Stimulated activated CD4-positive, alpha-beta T cell treated with anti-CD3 and anti-CD28 coated beads, Interleukin-4, amount 100 ng/mL, for 1 hour (primary cell): ENCODE data around the gene OLIG2.

Experiments used
- DNase-seq: peaks from one replicate; pipeline ENCODE4 v3.0.0-alpha.2; 2020

The OLIG2 gene

DNA sequence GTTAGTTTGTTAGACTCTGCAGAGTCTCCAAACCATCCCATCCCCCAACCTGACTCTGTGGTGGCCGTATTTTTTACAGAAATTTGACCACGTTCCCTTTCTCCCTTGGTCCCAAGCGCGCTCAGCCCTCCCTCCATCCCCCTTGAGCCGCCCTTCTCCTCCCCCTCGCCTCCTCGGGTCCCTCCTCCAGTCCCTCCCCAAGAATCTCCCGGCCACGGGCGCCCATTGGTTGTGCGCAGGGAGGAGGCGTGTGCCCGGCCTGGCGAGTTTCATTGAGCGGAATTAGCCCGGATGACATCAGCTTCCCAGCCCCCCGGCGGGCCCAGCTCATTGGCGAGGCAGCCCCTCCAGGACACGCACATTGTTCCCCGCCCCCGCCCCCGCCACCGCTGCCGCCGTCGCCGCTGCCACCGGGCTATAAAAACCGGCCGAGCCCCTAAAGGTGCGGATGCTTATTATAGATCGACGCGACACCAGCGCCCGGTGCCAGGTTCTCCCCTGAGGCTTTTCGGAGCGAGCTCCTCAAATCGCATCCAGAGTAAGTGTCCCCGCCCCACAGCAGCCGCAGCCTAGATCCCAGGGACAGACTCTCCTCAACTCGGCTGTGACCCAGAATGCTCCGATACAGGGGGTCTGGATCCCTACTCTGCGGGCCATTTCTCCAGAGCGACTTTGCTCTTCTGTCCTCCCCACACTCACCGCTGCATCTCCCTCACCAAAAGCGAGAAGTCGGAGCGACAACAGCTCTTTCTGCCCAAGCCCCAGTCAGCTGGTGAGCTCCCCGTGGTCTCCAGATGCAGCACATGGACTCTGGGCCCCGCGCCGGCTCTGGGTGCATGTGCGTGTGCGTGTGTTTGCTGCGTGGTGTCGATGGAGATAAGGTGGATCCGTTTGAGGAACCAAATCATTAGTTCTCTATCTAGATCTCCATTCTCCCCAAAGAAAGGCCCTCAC is at the start of gene OLIG2:
Gene OLIG2, plus strand, starts transcription at position 447 of the 954 bp plus-strand sequence. CDS start 928 bp downstream, outside the sequence.
- no peak for DNase-seq

DNA sequence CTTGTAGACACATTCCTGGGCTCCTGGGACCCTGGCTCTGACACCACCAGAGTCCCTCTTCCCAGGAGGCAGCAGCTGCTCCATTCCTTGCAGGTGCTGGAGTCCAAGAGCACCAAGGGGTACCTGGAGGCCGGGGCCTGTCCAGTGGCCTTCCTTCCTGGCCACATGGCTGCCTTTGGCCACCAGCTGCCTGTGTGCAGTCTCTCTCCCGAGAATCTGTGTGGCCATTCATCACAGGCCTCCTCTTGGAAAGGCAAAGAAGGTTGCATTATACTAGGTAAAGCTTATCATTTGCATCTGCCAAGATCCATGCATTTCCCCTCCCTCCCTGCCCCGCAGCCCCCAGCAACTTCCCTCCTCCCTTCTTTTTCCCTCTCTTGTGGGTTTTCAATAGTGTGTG is 48.9 kb upstream of the OLIG2 start:
- DNase-seq = no peak

DNA sequence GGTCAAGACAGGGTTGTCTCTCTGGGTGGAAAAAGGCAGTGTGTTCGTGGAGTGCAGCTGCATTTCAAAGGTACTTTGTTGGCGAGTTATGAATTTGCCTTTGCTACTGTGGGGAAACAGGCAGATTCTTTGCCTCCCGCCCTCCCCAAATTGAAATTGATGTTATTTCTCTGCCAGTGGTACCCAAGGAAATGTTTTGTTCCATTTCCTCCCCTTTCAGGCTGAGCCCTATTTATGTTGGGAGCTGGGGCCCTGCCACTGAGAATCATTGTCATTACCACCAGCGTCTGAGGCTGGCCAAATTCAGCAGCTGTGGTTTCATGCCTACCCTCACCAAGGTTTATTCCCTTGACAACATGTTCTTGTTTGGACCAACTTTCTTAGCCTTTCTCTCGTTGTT is 48.5 kb upstream of the OLIG2 start:
- no peak for DNase-seq

DNA sequence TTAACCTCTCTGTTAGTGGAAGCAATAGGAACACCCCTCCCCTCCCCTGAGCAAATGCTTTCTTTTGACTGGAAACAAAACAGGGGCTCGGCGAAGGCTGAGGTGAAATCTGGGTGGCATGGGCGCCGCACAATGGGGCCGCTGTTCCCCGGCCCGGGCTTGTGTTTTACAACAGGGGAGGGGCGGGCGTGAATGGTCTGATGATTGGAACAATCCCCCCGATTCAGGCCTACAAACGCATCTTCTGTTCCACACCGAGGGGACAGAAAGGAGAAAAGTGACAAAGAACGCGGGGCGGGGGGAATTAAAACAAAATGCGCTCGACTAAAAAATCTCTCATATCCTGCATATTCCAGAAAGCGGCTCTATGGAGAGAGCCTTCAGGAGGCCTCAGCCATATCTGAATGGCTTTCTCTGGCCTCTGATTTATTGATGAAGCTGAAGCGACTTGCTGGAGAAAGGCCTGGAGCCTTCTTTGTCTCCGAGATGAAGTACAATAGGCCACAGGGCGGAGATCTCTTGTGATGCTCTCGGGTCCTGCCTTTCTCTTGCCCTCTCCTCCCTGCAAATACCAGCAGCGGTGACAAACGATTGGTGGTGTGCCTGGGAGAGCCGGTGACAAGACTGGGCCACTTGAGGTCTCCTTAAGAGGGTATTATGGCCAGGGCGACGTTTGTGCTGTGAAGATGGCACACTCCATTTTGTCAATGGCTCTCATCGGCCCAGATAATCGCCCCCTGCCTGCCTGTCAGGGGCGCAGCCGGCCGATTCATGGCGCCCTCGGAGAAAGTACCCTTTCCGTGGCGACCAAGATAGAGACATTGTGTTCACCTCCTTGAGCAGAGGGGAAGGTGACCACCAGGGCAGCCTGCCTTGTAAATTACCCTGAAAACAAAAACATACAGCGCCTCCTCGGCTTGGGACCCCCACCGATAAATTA is 47.1 kb upstream of the OLIG2 start:
- DNase-seq = no peak

DNA sequence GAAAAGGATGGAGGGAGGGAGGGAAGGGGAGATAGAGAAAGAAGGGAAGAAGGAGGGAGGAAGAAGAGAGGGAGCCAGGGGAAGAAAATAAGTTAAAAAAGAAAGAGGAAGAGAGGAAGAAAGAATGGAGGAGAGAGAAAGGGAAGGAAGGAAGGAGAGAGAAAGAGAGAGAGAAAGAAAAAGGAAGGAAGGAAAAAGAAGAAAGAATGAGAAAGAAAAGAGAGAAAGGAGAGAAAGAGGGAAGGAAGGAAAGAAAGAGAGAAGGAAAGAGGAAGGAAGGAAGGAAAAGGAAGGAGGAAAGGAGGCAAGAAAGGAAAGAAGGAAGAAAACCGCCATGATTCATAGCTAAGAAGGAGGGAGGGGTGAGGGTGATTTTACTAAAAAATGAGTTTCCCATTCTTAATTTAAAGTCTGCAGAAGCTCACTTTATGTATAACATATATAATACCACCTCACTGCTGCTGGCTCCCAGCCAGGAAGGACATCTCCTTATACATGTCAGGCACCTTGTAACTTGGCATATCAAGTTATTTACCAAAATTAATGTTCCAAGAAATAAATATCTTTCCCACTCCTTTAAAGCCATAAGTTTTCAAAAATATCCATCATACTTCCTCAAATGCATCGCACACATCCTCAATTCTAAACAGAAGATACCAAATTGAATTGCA is 46.0 kb upstream of the OLIG2 start:
- DNase-seq = no peak

DNA sequence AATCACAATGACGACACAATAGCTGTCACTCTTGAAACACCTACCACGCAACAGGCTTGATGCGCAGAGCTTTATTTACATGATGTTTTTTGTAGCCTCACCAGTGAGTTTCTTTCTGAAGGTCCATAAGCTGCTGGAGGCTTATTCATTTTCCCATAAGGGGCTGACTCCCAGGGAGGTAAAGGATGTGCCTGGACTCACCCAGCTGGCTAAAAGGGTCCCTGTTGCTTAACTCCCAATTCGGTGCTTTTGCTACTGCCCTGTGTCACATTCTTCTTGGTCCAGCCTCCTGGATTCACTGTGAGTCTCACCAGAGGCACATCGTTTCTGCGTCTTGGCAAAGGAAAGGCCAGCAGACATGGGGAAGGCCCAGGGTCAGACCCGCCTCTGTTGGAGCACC is 44.6 kb upstream of the OLIG2 start:
- no peak for DNase-seq

DNA sequence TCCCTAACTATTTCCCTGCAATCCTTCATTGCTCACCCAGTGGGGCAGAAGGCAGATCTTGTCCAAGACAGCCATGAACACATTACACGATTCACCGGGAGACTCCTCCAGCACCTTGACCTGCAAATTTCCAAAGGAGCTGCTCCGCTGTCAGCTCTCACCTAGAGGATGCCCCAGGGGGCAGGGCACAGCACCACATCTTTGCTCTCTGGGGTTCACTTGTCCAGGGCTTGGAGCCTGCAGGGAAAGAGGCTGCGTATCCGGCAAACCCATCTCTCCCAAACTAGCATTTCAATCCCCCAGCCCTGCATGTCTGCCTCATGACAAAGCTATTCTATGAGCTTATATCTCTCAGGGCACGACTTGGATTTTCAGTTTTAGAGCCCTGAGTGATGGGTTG is 35.1 kb upstream of the OLIG2 start:
- DNase-seq = no peak

DNA sequence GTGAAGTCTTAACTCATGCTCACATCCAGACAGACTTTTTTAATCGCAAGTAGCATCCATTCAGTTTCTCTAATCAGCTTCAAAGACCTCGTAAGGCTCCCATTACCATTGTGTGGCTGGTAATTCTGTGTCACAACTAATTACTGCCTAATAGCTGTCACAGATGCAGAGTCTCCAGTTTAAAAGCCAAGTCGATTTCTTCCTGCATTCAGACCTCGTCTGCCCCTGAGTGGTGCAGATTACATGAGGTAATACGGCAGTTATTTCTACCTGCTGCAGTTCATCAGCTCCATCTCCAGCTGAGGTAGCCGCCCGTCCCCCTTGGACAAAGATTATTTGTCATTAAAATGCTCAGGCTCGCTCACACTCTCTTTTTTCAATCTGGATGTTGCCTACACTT is 34.4 kb upstream of the OLIG2 start:
- DNase-seq = no peak

DNA sequence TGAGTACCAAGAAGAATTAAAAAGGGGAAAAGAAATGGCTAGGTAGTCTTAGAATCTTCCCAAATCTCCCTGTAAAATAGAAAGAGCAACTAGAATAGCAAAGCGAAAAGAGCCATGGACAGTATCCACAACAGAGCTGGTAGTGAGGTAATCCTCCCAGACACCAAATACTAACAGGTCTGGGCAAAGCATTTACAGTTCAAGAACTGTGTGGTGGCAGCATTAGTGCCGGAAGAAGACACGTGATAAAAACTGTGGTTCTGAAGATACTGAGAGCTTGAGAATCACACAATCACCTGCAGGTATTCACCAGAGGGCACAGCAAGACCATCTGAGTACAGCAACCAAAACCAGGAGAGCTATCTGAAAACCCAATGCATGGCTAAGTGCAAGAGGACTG is 31.8 kb upstream of the OLIG2 start:
- DNase-seq = no peak

DNA sequence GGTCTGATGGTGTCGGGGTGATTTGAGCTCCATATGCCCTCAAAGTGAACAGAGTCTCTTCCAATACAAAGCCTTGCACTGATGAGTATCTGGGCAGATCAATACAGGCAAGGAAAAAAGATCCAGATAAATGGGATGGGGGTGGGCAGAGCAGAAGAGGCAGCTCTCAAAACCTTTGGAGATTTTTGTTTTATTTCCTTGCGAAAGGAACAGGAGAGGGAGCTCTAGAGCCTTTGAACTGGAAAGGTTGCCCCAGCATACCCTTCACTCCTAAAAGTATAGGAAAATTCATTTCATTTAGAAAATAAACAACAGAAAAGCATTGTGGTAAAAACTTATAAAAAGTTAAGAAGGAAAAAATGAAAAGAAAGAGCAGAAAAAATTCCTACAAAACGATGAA is 31.4 kb upstream of the OLIG2 start:
- DNase-seq = no peak

DNA sequence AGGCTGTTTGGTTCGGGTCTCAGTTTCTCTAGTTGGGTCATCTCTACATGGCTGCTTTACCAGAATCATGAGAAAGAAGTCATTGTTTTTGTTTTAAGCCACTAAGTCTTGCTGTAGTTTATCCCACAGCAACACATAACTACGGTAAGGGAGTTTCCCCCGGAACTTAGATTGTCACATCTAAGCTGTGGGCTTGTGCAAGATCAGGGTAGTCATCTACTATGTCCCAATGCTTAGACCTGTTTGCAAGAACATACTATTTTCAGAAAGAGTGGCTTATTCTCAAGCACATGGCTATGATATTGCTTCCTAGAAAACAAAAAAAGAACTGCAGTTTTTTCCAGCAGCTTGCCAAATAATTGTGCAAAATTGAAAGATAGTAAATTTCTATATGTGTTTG is 18.0 kb upstream of the OLIG2 start:
- no peak for DNase-seq

DNA sequence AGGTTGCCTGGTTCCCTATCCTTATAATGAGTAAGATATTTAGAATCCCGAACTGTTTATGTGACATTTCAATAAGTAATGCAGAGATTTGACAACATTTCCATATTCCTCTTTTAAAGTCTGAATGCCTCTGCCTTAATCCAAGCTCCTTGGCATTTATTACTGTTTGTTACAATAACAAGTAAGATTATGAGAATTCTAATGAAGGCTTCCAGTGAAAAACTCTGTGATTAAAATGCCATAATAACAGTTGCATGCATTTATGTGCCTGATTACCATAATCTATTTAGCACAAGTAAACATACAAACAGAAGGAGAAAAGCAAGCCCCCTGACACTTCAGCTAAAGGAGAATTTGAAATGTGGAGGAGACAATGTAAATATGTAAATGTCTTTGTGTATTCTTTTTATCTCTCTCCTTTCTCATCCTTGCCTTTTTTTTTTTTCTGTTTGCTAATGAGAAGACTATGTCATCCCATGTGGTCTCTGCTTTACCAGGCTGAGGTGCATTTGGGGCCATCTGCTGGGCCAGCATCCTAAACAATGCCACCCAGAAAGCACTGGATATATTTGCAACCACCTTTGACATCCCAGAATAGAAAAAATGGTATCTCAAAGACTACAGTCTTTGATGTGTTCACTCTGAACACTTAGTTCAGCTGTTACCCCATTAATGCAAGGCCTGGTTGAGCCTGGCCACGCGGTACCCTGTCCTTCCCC is 17.2 kb upstream of the OLIG2 start:
- no peak for DNase-seq

DNA sequence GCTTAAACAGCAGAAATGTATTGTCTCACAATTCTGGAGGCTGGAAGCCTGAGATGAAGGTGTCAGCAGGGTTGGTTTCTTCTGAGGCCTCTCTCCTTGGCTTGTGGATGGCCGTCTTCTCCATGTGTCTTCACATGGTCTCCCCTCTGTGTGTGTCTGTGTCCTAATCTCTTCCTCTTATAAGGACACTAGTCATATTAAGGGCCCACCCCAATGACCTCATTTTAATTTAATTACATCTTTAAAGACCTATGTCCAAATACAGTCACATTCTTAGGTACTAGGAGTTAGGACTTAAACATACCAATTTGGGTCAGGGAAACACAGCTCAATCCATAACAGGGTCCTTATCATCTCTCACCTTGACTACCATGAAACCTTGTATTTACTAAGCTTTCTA is 14.8 kb upstream of the OLIG2 start:
- DNase-seq = no peak

DNA sequence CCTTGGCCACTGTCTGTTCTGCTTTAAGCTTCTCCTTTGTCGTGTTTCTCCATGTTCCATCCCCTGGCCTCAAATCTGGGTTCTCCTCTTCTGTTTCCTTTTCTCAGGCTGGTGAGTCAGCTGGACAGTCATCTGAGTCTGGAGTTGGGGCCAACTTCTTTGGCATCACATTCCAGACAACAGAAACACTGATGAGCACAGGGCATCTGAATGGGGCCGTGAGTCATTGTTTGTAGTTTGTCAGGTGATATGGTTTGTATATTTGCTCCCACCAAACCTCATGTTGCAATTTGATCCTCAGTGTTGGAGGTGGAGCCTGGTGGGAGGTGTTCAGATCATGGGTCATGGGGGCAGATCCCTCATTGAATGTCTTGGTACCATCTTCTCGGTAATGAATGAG is 14.3 kb upstream of the OLIG2 start:
- no peak for DNase-seq

DNA sequence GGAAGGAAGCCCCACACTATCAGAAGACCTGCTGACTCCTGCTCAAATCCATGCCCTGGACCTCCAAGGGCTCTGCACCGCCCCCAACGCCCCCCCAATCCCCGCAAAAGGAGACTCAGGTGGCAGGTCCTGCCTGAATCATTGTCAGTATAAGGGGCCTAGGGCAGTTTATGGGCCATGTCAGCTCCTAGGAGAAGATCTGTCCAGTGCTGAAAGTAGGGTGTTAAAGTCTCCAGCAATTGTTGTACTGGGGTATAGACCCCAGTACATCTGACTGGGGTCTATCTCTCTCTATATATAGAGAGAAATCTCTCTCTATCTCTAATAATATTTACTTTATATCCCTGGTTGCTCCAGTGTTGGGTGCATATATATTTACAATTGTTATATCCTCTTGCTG is 12.1 kb upstream of the OLIG2 start:
- DNase-seq = no peak

DNA sequence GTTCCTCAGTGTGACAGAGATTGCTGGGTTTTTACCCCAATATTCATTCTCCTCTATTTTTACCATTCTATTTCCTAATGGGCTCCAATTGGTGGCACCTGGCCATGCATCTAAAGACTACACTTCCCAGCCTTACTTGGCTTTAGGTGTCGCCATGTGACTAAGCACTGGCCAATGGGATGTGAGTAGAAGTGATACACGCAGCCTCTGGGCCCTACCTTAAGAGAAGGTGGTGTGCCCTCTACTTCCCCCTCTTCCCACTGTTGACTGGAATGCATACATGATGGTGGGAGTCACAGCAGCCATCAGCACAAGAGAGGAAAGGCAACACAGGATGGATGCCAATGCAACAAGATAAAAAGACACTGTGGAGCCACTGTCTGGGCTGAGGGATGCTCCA is 11.4 kb upstream of the OLIG2 start:
- DNase-seq = no peak

DNA sequence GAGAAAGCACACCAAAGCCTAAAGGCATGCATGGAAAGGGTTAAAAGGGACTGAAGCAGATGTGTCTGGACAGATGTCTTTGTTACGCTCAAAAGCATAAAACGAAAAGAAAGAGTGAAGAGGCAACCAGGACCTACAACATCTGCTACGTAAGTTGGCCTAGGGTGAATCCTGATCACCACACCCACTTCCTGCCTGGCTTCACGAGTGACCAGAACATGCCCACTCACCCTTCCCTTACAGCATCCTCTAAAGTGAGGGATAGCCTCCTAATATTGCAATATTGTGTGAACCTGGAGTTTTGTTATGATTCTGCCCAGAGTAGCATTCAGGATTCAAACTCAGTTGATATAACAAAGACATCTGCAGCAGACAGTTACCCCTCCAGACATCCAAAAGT is 10.6 kb upstream of the OLIG2 start:
- no peak for DNase-seq

DNA sequence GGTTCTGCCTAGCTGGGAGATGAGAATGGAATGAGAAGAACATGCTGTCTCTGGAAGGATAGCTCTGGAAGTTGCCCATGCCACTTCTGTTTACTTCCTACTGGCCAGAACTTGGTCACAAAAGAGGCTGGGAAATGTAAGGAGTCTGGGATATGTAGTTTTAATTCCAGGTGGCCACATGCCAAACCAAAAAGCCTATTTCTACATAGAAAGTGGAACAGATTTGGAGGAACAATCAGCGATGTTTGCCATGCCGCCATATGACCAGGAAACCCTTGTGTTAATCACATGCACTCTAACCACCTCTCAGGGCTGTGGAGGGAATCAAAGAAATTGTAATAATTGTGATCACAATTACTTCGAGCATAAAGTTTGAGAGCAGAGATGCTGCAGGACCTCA is 10.0 kb upstream of the OLIG2 start:
- DNase-seq = no peak

DNA sequence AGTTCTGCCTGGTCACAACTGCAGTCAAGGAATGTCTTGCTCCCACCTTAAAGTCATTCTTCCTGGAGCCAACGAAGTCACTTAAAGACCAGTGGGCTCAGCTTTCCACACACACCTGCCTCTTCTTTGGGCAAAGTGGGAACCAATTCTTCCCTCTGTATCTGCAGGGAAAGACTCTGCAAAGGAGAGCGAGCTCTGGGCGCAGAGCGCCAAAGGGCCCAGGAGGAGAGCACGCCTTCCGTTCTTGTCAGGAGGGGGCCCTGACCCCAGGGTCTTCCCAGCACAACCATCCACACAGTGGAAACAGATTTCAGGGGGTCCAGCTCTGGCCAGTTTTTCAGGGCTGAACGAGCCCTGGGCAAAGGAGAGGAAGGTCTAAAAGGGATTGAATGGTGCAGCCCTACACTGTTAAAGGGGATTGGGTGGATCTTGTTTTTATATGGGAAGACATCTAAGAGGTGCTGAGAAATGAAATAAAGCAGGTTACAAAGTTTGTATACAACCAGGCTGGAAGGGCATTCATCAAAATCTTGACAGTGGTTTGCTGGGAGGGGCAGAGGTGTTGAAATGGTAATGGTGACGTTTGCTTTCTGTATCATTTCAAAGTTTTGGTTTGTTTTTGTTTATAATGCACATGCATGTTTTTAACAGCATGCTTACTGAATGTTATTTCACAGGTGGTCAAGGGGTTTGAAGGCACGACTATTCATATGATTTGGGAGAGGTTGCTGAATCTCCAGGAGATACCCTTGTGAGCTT is 6.8 kb upstream of the OLIG2 start:
- DNase-seq = no peak

DNA sequence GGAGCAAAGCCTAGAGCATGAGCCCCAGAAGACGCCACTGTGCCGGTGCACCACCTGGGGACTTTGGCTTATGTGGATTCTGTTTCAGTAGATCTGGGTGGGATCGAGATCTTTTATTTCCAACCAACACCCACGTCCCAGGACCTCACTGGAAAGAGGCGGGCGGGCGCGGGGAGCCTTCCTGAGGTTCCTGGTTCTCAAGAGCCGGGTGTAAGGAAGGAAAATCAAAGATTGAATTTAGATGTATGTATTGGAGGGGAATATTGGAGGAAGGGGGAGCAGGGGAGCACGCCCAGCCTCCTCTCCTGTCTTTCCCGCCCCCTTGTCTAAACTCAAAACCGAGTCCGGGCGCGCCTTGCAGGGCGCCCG is 6.2 kb upstream of the OLIG2 start:
- no peak for DNase-seq

DNA sequence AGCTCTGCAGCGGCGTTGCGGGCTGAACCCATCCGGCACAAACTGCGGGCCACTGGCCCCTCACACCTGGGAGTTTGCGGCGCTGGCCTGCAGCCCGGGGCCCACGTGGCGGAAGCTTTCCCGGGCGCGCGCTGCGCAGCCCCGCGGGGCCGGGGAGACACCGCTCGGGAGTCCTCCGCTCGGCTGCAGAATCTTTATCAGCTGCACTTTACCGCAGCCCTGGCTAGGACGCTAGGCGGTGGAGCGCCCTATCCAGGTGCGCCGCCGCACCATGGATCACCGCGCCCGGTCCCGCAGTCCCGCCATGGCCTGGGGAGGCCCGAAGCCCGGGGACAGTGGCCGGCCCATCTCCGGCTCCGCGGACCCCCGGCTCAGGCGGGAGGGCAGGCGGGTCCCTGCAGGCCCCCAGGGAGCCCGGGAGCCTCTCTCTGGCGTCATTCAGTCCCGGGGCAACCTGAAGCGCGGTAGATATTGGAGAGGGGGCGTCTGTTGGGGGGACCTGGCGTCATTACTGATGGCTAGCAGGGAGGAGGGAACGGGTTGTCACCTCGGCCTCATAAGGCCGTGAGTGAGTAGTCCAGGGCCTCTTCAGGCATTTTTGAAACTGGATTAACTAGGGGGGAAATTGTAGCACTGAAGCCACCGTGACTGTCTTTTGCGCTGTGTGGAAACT is 5.7 kb upstream of the OLIG2 start:
- no peak for DNase-seq
